Type B pancreatic cell (in vitro differentiated cells): ENCODE data around the gene CEP120. TPM values are rescaled to one million over a fixed set of nuclear protein-coding genes. Genes with fewer than 3 reads are reported as not detected.

Experiments
- DNase-seq: peaks from one replicate; pipeline ENCODE4 v3.0.0; 2021; ENCODE audit warnings: mixed read lengths; ENCODE audit not compliant: unreplicated experiment; ENCODE audit errors: extremely low spot score
- H3K27ac Mint-ChIP-seq: 2 replicates; pipeline ENCODE4 v1.8.0; 2021; ENCODE audit warnings: mild to moderate bottlenecking, mixed read lengths
- H3K27me3 Mint-ChIP-seq: 2 replicates; pipeline ENCODE4 v1.8.0; 2021; ENCODE audit warnings: mixed read lengths
- H3K36me3 Mint-ChIP-seq: 2 replicates; pipeline ENCODE4 v1.8.0; 2021; ENCODE audit warnings: mixed read lengths
- H3K4me1 Mint-ChIP-seq: one replicate; pipeline ENCODE4 v1.8.0; 2021; ENCODE audit warnings: mixed read lengths; ENCODE audit not compliant: unreplicated experiment
- H3K4me3 Mint-ChIP-seq: 2 replicates; pipeline ENCODE4 v1.8.0; 2021; ENCODE audit warnings: mild to moderate bottlenecking, mixed read lengths
- H3K9me3 Mint-ChIP-seq: 2 replicates; pipeline ENCODE4 v1.8.0; 2021; ENCODE audit warnings: mixed read lengths
- total RNA-seq: library from RNA; stranded (reverse); gene quantifications from 2 replicates; pipeline ENCODE4 v1.2.1, GENCODE V29; 2021; ENCODE audit warnings: low replicate concordance
- TF ChIP-seq, protein P1 (sequence below): fragments of 200-600 bp; sonication (generic); conservative IDR thresholded peaks from 2 replicates; pipeline ENCODE4 v1.5.0; 2021; ENCODE audit warnings: antibody characterized with exemption, mild to moderate bottlenecking

CEP120 gene
- total RNA-seq, 1 donor from 2014 or later: 26.9 TPM

- Mint-ChIP-seq H3K4me3 (no peak overlapping the region), H3K27me3 (no peaks in the 10 kb centered on the region), H3K27ac (no peak overlapping the region), H3K36me3 (no peaks in the 10 kb centered on the region), H3K4me1 (peaks cover 21% of the 10 kb centered on the region), H3K9me3 (peaks cover 6% of the 10 kb centered on the region)
- no peak for DNase-seq
- TF ChIP-seq, protein P1, sequence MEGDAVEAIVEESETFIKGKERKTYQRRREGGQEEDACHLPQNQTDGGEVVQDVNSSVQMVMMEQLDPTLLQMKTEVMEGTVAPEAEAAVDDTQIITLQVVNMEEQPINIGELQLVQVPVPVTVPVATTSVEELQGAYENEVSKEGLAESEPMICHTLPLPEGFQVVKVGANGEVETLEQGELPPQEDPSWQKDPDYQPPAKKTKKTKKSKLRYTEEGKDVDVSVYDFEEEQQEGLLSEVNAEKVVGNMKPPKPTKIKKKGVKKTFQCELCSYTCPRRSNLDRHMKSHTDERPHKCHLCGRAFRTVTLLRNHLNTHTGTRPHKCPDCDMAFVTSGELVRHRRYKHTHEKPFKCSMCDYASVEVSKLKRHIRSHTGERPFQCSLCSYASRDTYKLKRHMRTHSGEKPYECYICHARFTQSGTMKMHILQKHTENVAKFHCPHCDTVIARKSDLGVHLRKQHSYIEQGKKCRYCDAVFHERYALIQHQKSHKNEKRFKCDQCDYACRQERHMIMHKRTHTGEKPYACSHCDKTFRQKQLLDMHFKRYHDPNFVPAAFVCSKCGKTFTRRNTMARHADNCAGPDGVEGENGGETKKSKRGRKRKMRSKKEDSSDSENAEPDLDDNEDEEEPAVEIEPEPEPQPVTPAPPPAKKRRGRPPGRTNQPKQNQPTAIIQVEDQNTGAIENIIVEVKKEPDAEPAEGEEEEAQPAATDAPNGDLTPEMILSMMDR: no peak
Observed at GRCh38 chr5:123456242-123456641, 33.0 kb upstream of the CEP120 start.

GRCh38 chr5:123455640-123456039 lies 32.4 kb upstream of the CEP120 start:
- Mint-ChIP-seq H3K36me3 (no peaks in the 10 kb centered on the region), H3K4me3 (no peak overlapping the region), H3K9me3 (peaks cover 6% of the 10 kb centered on the region), H3K27me3 (no peaks in the 10 kb centered on the region), H3K27ac (no peak overlapping the region), H3K4me1 (peaks cover 27% of the 10 kb centered on the region)
- no peak for DNase-seq
- TF ChIP-seq, protein P1: peak; percentile 63

DNA sequence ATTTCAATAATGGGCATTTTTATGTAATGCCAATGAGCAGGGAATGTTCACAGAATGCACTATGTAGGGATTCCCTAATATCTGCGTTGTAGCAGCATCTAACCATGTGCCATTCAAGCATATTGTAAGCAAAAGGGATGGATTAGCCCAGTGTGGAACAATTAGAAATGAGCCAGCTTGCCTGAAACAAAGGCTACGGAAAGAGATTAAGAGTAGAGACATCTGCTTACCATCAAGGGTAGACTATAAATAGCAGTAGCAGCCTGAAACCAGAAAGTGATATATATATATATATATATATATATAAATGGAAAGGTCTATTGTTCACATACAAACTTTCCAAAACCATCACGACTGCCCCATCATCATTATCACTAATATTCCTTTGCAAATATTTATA lies 31.9 kb upstream of the CEP120 start:
- H3K27me3 Mint-ChIP-seq: no peaks in the 10 kb centered on the region
- no peak for DNase-seq
- peaks cover 2% of the 10 kb centered on the region for H3K9me3 Mint-ChIP-seq
- no peak overlapping the region for H3K4me3 Mint-ChIP-seq
- TF ChIP-seq, protein P1: no peak
- peaks cover 24% of the 10 kb centered on the region for H3K4me1 Mint-ChIP-seq
- no peak overlapping the region for H3K27ac Mint-ChIP-seq
- H3K36me3 Mint-ChIP-seq: no peaks in the 10 kb centered on the region

- Mint-ChIP-seq H3K27me3 (no peaks in the 10 kb centered on the region), H3K4me3 (no peak overlapping the region), H3K9me3 (no peaks in the 10 kb centered on the region), H3K27ac (no peak overlapping the region), H3K36me3 (no peaks in the 10 kb centered on the region), H3K4me1 (peaks cover 26% of the 10 kb centered on the region)
- TF ChIP-seq, protein P1: no peak
- no peak for DNase-seq
Observed at GRCh38 chr5:123454259-123454911, 31.2 kb upstream of the CEP120 start.

- TF ChIP-seq, protein P1: no peak
- Mint-ChIP-seq H3K36me3 (no peaks in the 10 kb centered on the region), H3K27me3 (peaks cover 5% of the 10 kb centered on the region), H3K4me1 (peaks cover 32% of the 10 kb centered on the region), H3K9me3 (no peaks in the 10 kb centered on the region), H3K27ac (no peak overlapping the region), H3K4me3 (no peak overlapping the region)
- no peak for DNase-seq
Observed at GRCh38 chr5:123452401-123452800, 29.2 kb upstream of the CEP120 start.

DNA sequence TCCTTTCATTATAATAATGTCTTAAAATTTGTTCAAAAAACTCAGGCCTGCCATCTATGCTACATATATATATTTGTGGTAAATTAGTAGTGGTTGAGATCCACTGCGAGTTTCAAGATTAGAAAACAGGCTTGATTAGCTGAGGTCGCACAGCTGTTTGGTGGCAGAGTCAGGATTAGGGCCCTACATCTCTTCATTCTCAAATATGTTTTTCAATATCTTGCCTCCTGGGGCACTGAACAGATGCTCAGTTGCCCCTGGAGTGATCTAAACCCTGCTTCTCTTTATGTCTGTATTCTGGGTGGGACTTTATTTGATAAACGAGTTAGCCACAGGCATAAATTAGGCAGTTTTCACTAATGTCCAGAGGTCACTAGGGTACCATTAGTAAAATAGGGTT lies 27.8 kb upstream of the CEP120 start:
- no peaks in the 10 kb centered on the region for H3K36me3 Mint-ChIP-seq
- no peak overlapping the region for H3K4me3 Mint-ChIP-seq
- TF ChIP-seq, protein P1: no peak
- H3K27me3 Mint-ChIP-seq: peaks cover 5% of the 10 kb centered on the region
- H3K4me1 Mint-ChIP-seq: peaks cover 32% of the 10 kb centered on the region
- H3K9me3 Mint-ChIP-seq: no peaks in the 10 kb centered on the region
- no peak overlapping the region for H3K27ac Mint-ChIP-seq
- DNase-seq: no peak
